Fibroblast of lung (primary cell): Measurements from ENCODE around the gene WWTR1. TPM values are rescaled to one million over a fixed set of nuclear protein-coding genes. Genes with fewer than 3 reads are reported as not detected.

ENCODE experiments used
- DNase-seq, 2 donors: peaks; one replicate each; pipeline versions ENCODE4 v3.0.0 to v3.0.0-alpha.2; 2010; ENCODE audit warnings: low read depth in 2 of 2
- H2AFZ ChIP-seq: 2 replicates; pipeline ENCODE4 v1.5.1; 2012; ENCODE audit warnings: low read length, control low read depth, inconsistent platforms
- H3K27ac ChIP-seq: 2 replicates; pipeline ENCODE4 v1.5.1; 2011; ENCODE audit warnings: low read length, control low read depth; ENCODE audit not compliant: insufficient read depth
- H3K27me3 ChIP-seq: 2 replicates; pipeline ENCODE4 v1.5.1; 2011; ENCODE audit warnings: mild to moderate bottlenecking, low read length; ENCODE audit not compliant: control insufficient read depth, insufficient read depth
- H3K36me3 ChIP-seq: 2 replicates; pipeline ENCODE4 v1.5.1; 2011; ENCODE audit warnings: low read length; ENCODE audit not compliant: control insufficient read depth, insufficient read depth
- H3K4me1 ChIP-seq: 2 replicates; pipeline ENCODE4 v1.5.1; 2011; ENCODE audit warnings: low read length; ENCODE audit not compliant: control insufficient read depth, insufficient read depth; ENCODE audit errors: extremely low read depth
- H3K4me2 ChIP-seq: 2 replicates; pipeline ENCODE4 v1.5.1; 2011; ENCODE audit warnings: low read length, control low read depth; ENCODE audit not compliant: insufficient read depth; ENCODE audit errors: extremely low read depth
- H3K4me3 ChIP-seq, 4 experiments: fragments of 200-600 bp in 1 of 4; sonication (generic) in 1 of 4; replicated peaks in 1 of 4; 2 replicates each; pipeline ENCODE4 v1.5.1; 2011 to 2016; ENCODE audit warnings: low read length in 4 of 4, low read depth in 3 of 4, mild to moderate bottlenecking in 3 of 4, control low read depth in 2 of 4, inconsistent platforms in 1 of 4, mixed read lengths in 1 of 4; ENCODE audit not compliant: insufficient read depth in 1 of 4; ENCODE audit errors: control extremely low read depth in 1 of 4
- H3K79me2 ChIP-seq: 2 replicates; pipeline ENCODE4 v1.5.1; 2012; ENCODE audit warnings: mild to moderate bottlenecking, low read length, inconsistent platforms; ENCODE audit not compliant: control insufficient read depth, insufficient read depth
- H3K9ac ChIP-seq: 2 replicates; pipeline ENCODE4 v1.5.1; 2011; ENCODE audit warnings: mild to moderate bottlenecking, low read length, control low read depth; ENCODE audit not compliant: insufficient read depth
- H3K9me3 ChIP-seq: 2 replicates; pipeline ENCODE4 v1.5.1; 2012; ENCODE audit warnings: low read depth, low read length; ENCODE audit not compliant: control insufficient read depth, insufficient read depth
- H4K20me1 ChIP-seq: 2 replicates; pipeline ENCODE4 v1.5.1; 2011; ENCODE audit warnings: low read length; ENCODE audit not compliant: control insufficient read depth, insufficient read depth; ENCODE audit errors: extremely low read depth
- EZH2 ChIP-seq: IDR thresholded peaks from 2 replicates; pipeline ENCODE4 v1.5.1; 2012; ENCODE audit warnings: low read length, control low read depth, mild to moderate bottlenecking; ENCODE audit errors: missing control alignments
- polyA plus RNA-seq, 2 donors: library from polyadenylated mRNA; depleted of rRNA in 1 of 2; stranded (reverse) in 1 of 2; unstranded in 1 of 2; fragments of >200 nt; gene quantifications; 2 replicates each; pipeline ENCODE4 v1.2.1, GENCODE V29; 2011 to 2012; ENCODE audit warnings: missing spikeins in 1 of 2
- total RNA-seq: library from RNA; depleted of rRNA; stranded (reverse); fragments of >200 nt; gene quantifications from 2 replicates; pipeline ENCODE4 v1.2.1, GENCODE V29; 2014
- TF ChIP-seq, protein P1 (sequence below), 2 donors: IDR thresholded peaks in 1 of 2; conservative IDR thresholded peaks in 1 of 2; 1 replicate in 1 of 2; 2 replicates in 1 of 2; pipeline ENCODE4 v1.5.1; 2011 to 2012; ENCODE audit warnings: low read length in 2 of 2, control low read depth in 1 of 2, inconsistent platforms in 1 of 2, low read depth in 1 of 2, mild to moderate bottlenecking in 1 of 2

Gene WWTR1
- total and polyA plus RNA-seq, 2 donors (not counting 1 experiment from before 2014, with no cell fraction given) = 13.7 to 71.5 TPM

DNA sequence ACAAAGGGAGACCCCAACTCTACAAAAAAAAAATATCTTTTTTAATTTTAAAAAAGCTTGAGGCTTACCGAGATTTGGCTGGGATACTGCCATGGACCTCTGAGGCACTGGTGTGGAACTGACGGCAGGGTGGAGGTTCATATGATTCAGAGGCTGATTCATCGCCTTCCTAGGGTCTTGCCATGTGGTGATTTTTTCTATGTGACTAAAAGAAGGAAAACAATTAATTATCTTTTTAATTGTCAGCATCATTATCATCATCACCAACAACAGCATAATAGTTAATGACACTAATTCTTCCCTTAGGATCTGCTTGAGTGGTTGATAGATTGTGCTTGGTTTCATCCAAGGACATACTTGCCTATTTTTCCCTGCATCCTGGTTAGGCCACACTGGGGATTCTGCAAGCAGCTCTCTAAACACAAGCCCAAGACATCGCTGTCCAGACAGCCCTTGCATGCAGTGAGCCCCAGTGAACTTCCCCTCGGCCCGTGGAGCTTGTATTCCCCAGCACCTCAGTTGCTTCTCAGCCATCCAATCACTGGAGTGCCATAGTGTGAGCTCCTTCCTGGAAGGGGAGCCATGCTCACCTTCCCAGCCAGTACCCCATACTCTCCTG lies 84.9 kb downstream of the WWTR1 start:
- no peaks in the 10 kb centered on the region for H3K27me3 ChIP-seq
- peak overlapping the region; percentile 86 for H3K27ac ChIP-seq
- no peaks in the 10 kb centered on the region for H4K20me1 ChIP-seq

DNA sequence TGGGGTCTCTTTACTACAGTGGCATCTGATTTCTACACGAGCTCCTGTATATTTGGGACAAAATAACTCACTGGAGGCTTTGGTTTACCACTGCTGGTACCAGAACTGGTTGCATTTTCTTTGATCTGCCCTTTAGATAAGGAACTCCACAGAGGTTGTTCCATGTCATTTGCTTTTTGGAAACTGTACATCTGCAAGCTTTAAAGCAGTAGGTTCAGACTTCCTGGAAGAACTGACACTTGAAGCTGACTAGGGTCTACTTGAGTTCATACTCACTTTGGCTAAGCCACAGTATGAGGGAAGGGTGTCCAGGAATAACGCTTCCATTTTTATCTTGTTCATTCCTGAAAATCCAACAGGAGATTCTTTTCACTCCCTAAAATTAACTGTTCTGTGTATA lies 86.4 kb downstream of the WWTR1 start:
- Histone ChIP-seq H3K36me3 (peaks cover 2% of the 10 kb centered on the region), H3K4me3 (no peak overlapping the region), H3K9ac (no peak overlapping the region), H3K27ac (no peak overlapping the region), H3K9me3 (no peaks in the 10 kb centered on the region), H2AFZ (no peak overlapping the region), H3K4me2 (no peak overlapping the region), H3K27me3 (no peaks in the 10 kb centered on the region), H3K4me1 (peaks cover 33% of the 10 kb centered on the region), H4K20me1 (no peaks in the 10 kb centered on the region), H3K79me2 (peaks cover 35% of the 10 kb centered on the region)
- DNase-seq = peak in 1 of 2 donors; percentile 44
- TF ChIP-seq EZH2 = no peak
- TF ChIP-seq, protein P1, sequence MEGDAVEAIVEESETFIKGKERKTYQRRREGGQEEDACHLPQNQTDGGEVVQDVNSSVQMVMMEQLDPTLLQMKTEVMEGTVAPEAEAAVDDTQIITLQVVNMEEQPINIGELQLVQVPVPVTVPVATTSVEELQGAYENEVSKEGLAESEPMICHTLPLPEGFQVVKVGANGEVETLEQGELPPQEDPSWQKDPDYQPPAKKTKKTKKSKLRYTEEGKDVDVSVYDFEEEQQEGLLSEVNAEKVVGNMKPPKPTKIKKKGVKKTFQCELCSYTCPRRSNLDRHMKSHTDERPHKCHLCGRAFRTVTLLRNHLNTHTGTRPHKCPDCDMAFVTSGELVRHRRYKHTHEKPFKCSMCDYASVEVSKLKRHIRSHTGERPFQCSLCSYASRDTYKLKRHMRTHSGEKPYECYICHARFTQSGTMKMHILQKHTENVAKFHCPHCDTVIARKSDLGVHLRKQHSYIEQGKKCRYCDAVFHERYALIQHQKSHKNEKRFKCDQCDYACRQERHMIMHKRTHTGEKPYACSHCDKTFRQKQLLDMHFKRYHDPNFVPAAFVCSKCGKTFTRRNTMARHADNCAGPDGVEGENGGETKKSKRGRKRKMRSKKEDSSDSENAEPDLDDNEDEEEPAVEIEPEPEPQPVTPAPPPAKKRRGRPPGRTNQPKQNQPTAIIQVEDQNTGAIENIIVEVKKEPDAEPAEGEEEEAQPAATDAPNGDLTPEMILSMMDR (conservative IDR thresholded peaks at IDR 0.05 in 1 of 2, IDR thresholded peaks at IDR 0.05 in 1 of 2; ENCODE audit: low read depth in 1 of 2, low read length in 2 of 2) = no peak

More for the DNA sequence above, 84.9 kb downstream of the WWTR1 start:
- Histone ChIP-seq H3K9ac (no peak overlapping the region), H3K4me2 (peak overlapping the region; percentile 68), H3K4me3 (no peak overlapping the region), H3K79me2 (peaks cover 33% of the 10 kb centered on the region), H3K36me3 (peaks cover 2% of the 10 kb centered on the region), H3K9me3 (no peaks in the 10 kb centered on the region), H2AFZ (no peak overlapping the region), H3K4me1 (peaks cover 44% of the 10 kb centered on the region)
- TF ChIP-seq, protein P1 (conservative IDR thresholded peaks at IDR 0.05 in 1 of 2, IDR thresholded peaks at IDR 0.05 in 1 of 2; ENCODE audit: low read depth in 1 of 2, low read length in 2 of 2) = no peak
- TF ChIP-seq EZH2 = no peak
- DNase-seq = peak; percentile 83 to 88

GRCh38 chr3:149570016-149570415 lies 87.8 kb downstream of the WWTR1 start:
- no peak for DNase-seq
- Histone ChIP-seq H3K27ac (no peak overlapping the region), H3K4me2 (no peak overlapping the region), H3K79me2 (peaks cover 37% of the 10 kb centered on the region), H3K4me3 (no peak overlapping the region), H3K4me1 (peaks cover 21% of the 10 kb centered on the region), H3K9me3 (no peaks in the 10 kb centered on the region), H3K9ac (no peak overlapping the region), H4K20me1 (no peaks in the 10 kb centered on the region), H3K27me3 (no peaks in the 10 kb centered on the region), H3K36me3 (peaks cover 2% of the 10 kb centered on the region), H2AFZ (no peak overlapping the region)
- no peak for TF ChIP-seq EZH2
